Neural cell (in vitro differentiated cells): ENCODE measurements around the gene NREP. TPM values are rescaled to one million over a fixed set of nuclear protein-coding genes. Genes with fewer than 3 reads are reported as not detected.

ENCODE experiments used
- H2AFZ ChIP-seq: fragments of 200-600, 300-800 bp; sonication (generic), shearing (Covaris generic); 2 replicates; pipeline ENCODE4 v1.6.0; 2014; ENCODE audit warnings: low read depth, mild to moderate bottlenecking, antibody characterized with exemption, low read length, moderate library complexity
- H3F3A ChIP-seq: fragments of 200-600 bp; shearing (Covaris generic); 2 replicates; pipeline ENCODE4 v1.6.1; 2016; ENCODE audit warnings: mild to moderate bottlenecking, moderate library complexity, mixed read lengths, antibody characterized with exemption, low read length; ENCODE audit not compliant: insufficient read depth, poor library complexity, severe bottlenecking
- H3K27ac ChIP-seq: fragments of 200-600, 300-800 bp; sonication (generic), shearing (Covaris generic); 2 replicates; pipeline ENCODE4 v1.5.1; 2014; ENCODE audit warnings: mild to moderate bottlenecking, low read length, moderate library complexity
- H3K27me3 ChIP-seq: fragments of 300-800, 200-600 bp; sonication (generic), shearing (Covaris generic); 2 replicates; pipeline ENCODE4 v1.6.0; 2014; ENCODE audit warnings: mild to moderate bottlenecking, low read depth, low read length, moderate library complexity; ENCODE audit not compliant: insufficient read depth
- H3K36me3 ChIP-seq: fragments of 300-800, 200-600 bp; sonication (generic), shearing (Covaris generic); 2 replicates; pipeline ENCODE4 v1.5.1; 2014; ENCODE audit warnings: mild to moderate bottlenecking, antibody characterized with exemption, low read length, moderate library complexity; ENCODE audit not compliant: insufficient read depth
- H3K4me2 ChIP-seq: fragments of 300-800, 200-600 bp; sonication (generic), shearing (Covaris generic); 2 replicates; pipeline ENCODE4 v1.6.0; 2014; ENCODE audit warnings: mild to moderate bottlenecking, low read length
- H3K4me3 ChIP-seq: fragments of 300-800, 200-600 bp; sonication (generic), shearing (Covaris generic); 2 replicates; pipeline ENCODE4 v1.5.1; 2014; ENCODE audit warnings: mild to moderate bottlenecking, low read length, moderate library complexity
- H3K79me2 ChIP-seq: fragments of 200-600 bp; shearing (Covaris generic); replicated peaks from 2 replicates; pipeline ENCODE4 v1.6.0; 2014; ENCODE audit warnings: mild to moderate bottlenecking, low read length, moderate library complexity; ENCODE audit not compliant: insufficient read depth
- H3K9ac ChIP-seq: fragments of 300-800, 200-600 bp; sonication (generic), shearing (Covaris generic); 2 replicates; pipeline ENCODE4 v1.6.1; 2016; ENCODE audit warnings: mild to moderate bottlenecking, low read length, mixed read lengths
- H3K9me2 ChIP-seq: fragments of 200-600 bp; shearing (Covaris generic); 2 replicates; pipeline ENCODE4 v1.6.1; 2016; ENCODE audit warnings: mild to moderate bottlenecking, low read length, mixed read lengths; ENCODE audit not compliant: insufficient read depth
- H3K9me3 ChIP-seq: fragments of 200-600, 300-800 bp; sonication (generic), shearing (Covaris generic); 2 replicates; pipeline ENCODE4 v1.6.1; 2016; ENCODE audit warnings: mild to moderate bottlenecking, mixed run types, low read length, moderate library complexity, mixed read lengths
- H4K20me1 ChIP-seq: fragments of 200-600 bp; shearing (Covaris generic); 2 replicates; pipeline ENCODE4 v1.6.1; 2016; ENCODE audit warnings: mild to moderate bottlenecking, mixed run types; ENCODE audit not compliant: insufficient read depth
- EP300 ChIP-seq: fragments of 450-650 bp; conservative IDR thresholded peaks from 2 replicates; pipeline ENCODE4 v1.6.1; 2014; ENCODE audit warnings: antibody characterized with exemption, mild to moderate bottlenecking, moderate library complexity; ENCODE audit not compliant: poor library complexity, severe bottlenecking
- POLR2AphosphoS5 ChIP-seq: IDR thresholded peaks from 2 replicates; pipeline ENCODE4 v1.6.1; 2012
- RAD21 ChIP-seq: fragments of 450-650 bp; conservative IDR thresholded peaks from 2 replicates; pipeline ENCODE4 v1.6.1; 2014; ENCODE audit warnings: antibody characterized with exemption, mild to moderate bottlenecking, moderate library complexity
- SMC3 ChIP-seq: fragments of 450-650 bp; conservative IDR thresholded peaks from 2 replicates; pipeline ENCODE4 v1.6.1; 2014; ENCODE audit warnings: antibody characterized with exemption, mild to moderate bottlenecking, moderate library complexity; ENCODE audit not compliant: poor library complexity
- polyA plus RNA-seq: library from polyadenylated mRNA; depleted of rRNA; stranded (reverse); fragments of >200 nt; gene quantifications from 2 replicates; pipeline ENCODE4 v1.2.3, GENCODE V29; 2014
- TF ChIP-seq, protein P1 (sequence below): fragments of 450-650 bp; IDR thresholded peaks from 2 replicates; pipeline ENCODE4 v1.5.1; 2014; ENCODE audit warnings: antibody characterized with exemption, mild to moderate bottlenecking, moderate library complexity; ENCODE audit not compliant: poor library complexity, severe bottlenecking
- TF ChIP-seq, protein P2 (sequence below): IDR thresholded peaks from 2 replicates; pipeline ENCODE4 v1.6.1; 2012; ENCODE audit warnings: borderline replicate concordance

NREP gene
- polyA plus RNA-seq, 1 donor from 2014 or later: 3,807 TPM

DNA sequence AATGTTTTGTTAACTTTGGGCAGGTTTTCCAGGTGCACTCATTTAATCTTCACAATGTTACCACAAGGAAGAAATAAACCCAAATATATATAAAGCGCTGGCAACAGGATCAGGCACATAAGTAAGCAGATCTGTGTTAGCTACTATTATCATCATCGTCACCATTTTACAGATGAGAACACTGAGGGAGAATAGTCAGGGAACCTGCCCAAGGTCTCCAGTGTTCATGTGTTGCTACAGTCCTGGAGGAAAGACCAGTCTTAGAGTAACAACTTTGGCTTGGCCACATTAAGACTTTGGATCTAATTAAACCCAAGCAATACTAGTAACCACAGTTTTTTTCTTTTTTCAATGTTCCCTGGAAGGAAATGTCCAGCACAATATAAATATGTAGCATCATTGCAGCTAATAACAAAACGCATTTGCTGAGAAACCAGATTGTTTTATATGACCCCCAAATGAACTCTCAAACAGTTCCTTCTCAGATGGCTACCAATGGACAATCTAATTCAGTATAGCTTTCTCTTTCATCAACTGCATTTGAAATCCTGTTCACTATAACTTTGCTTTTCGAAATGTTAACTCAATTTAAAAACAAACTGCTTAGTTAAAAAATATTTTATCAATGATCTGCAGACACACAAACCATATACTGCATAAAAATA, 11.8 kb downstream of the NREP start (continued):
- TF ChIP-seq, protein P1, sequence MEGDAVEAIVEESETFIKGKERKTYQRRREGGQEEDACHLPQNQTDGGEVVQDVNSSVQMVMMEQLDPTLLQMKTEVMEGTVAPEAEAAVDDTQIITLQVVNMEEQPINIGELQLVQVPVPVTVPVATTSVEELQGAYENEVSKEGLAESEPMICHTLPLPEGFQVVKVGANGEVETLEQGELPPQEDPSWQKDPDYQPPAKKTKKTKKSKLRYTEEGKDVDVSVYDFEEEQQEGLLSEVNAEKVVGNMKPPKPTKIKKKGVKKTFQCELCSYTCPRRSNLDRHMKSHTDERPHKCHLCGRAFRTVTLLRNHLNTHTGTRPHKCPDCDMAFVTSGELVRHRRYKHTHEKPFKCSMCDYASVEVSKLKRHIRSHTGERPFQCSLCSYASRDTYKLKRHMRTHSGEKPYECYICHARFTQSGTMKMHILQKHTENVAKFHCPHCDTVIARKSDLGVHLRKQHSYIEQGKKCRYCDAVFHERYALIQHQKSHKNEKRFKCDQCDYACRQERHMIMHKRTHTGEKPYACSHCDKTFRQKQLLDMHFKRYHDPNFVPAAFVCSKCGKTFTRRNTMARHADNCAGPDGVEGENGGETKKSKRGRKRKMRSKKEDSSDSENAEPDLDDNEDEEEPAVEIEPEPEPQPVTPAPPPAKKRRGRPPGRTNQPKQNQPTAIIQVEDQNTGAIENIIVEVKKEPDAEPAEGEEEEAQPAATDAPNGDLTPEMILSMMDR: no peak

DNA sequence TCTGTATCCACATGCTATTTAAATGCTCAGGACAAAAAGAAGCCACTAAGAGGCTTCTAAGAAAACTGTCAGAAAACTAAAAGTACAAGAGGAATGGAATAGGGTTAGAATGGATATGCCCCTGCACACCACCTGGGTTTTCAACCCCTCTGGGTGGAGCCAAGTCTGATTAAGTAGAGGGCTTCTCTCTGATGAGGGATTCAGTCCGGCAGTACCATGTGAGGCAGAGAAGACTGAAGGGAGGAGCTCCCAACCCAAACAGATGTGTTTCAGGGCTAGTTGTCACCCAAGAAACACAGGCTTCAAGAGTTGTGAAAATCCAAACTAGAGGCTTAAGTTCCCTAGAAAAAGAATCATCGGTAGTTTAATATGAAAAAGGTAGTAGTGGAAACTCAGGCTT, 12.5 kb downstream of the NREP start:
- H3K9me2 ChIP-seq: no peaks in the 10 kb centered on the region
- peaks cover 35% of the 10 kb centered on the region for H4K20me1 ChIP-seq
- no peaks in the 10 kb centered on the region for H3K9me3 ChIP-seq
- no peak overlapping the region for H3K4me3 ChIP-seq
- H2AFZ ChIP-seq: no peak overlapping the region
- H3K27me3 ChIP-seq: no peaks in the 10 kb centered on the region
- H3K4me2 ChIP-seq: no peak overlapping the region
- H3K9ac ChIP-seq: no peak overlapping the region
- TF ChIP-seq, protein P2, sequence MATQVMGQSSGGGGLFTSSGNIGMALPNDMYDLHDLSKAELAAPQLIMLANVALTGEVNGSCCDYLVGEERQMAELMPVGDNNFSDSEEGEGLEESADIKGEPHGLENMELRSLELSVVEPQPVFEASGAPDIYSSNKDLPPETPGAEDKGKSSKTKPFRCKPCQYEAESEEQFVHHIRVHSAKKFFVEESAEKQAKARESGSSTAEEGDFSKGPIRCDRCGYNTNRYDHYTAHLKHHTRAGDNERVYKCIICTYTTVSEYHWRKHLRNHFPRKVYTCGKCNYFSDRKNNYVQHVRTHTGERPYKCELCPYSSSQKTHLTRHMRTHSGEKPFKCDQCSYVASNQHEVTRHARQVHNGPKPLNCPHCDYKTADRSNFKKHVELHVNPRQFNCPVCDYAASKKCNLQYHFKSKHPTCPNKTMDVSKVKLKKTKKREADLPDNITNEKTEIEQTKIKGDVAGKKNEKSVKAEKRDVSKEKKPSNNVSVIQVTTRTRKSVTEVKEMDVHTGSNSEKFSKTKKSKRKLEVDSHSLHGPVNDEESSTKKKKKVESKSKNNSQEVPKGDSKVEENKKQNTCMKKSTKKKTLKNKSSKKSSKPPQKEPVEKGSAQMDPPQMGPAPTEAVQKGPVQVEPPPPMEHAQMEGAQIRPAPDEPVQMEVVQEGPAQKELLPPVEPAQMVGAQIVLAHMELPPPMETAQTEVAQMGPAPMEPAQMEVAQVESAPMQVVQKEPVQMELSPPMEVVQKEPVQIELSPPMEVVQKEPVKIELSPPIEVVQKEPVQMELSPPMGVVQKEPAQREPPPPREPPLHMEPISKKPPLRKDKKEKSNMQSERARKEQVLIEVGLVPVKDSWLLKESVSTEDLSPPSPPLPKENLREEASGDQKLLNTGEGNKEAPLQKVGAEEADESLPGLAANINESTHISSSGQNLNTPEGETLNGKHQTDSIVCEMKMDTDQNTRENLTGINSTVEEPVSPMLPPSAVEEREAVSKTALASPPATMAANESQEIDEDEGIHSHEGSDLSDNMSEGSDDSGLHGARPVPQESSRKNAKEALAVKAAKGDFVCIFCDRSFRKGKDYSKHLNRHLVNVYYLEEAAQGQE: no peak
- TF ChIP-seq RAD21 (no peak), POLR2AphosphoS5 (no peak)
- no peaks in the 10 kb centered on the region for H3F3A ChIP-seq
- no peak overlapping the region for H3K27ac ChIP-seq
- peaks cover 98% of the 10 kb centered on the region for H3K79me2 ChIP-seq
- H3K36me3 ChIP-seq: peaks cover 8% of the 10 kb centered on the region

DNA sequence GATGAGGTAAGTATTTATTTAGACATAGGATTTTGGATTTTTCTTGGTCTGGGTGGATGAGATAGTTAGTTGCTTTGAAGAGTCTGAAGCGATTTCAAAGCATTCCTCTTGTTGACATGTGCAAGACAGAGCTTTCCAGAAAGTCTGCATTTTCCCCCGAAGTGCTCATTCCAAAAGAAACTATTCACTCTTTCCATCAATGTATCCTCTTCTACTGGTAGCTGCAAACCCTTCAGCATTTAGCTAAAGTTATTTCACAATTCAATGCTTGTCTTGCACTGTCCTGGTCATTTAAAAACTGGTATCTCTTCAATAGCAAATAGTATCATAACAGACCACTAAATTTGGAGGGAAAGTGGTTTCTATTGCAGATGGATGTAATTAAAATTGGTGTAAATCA, 13.0 kb downstream of the NREP start:
- H3K9ac ChIP-seq: no peak overlapping the region
- no peaks in the 10 kb centered on the region for H3F3A ChIP-seq
- H4K20me1 ChIP-seq: peaks cover 36% of the 10 kb centered on the region
- peaks cover 8% of the 10 kb centered on the region for H3K36me3 ChIP-seq
- no peak for TF ChIP-seq SMC3
- TF ChIP-seq, protein P2: no peak
- no peak for TF ChIP-seq EP300
- H3K27ac ChIP-seq: no peak overlapping the region
- H3K9me2 ChIP-seq: no peaks in the 10 kb centered on the region
- no peak overlapping the region for H3K4me3 ChIP-seq
- H3K9me3 ChIP-seq: no peaks in the 10 kb centered on the region
- no peak overlapping the region for H3K4me2 ChIP-seq
- H3K79me2 ChIP-seq: peaks cover 98% of the 10 kb centered on the region
- no peaks in the 10 kb centered on the region for H3K27me3 ChIP-seq
- H2AFZ ChIP-seq: no peak overlapping the region
